ENCODE measurements around the gene GAD2.

GAD2 gene

DNA sequence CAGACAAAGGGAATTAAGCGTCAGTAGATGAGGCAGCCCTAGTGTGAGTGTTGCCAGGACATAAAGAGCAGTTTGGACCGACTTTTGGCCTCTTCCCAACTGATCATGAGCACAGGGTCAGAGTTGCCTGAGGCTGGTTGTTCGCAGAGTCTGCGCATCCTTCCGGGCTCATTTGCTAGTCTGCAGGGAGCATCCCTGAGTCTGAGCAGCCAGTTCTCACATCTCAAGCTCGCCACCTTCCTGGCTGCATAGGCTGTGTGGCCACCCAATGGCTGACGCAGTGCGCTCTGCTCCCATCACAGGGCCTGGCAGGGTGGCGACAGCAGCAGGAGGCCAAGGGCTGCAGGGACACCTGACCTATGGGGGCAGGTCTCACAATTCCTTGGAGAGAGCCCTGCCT lies 5.0 kb downstream of the GAD2 start:
- no peak overlapping the region for H3K27ac ChIP-seq (ENCODE audit: extremely low read depth, low read depth, low read length)
- no peak overlapping the region for H3K4me3 ChIP-seq (ENCODE audit: low read depth, low read length)
- POLR2A ChIA-PET = no interaction called here
- H3K36me3 ChIP-seq (ENCODE audit: control insufficient read depth in 2 of 2, insufficient read depth in 1 of 2, low read length in 2 of 2) = no peaks in the 10 kb centered on the region
- H3K9me3 ChIP-seq (ENCODE audit: control insufficient read depth, insufficient read depth, low read depth, low read length) = no peaks in the 10 kb centered on the region
- H3K4me1 ChIP-seq (ENCODE audit: control insufficient read depth, insufficient read depth, low read length) = peaks cover 4% of the 10 kb centered on the region; the same call in 1 of the 2 replicates
- TF ChIP-seq GLI4 (tag by site-specific recombination; IDR thresholded peaks at IDR 0.05) (no peak), ZNF521 (tag by site-specific recombination; IDR thresholded peaks at IDR 0.05) (no peak), ZNF292 (tag by site-specific recombination; IDR thresholded peaks at IDR 0.05; ENCODE audit: borderline replicate concordance, low read depth) (no peak), ZNF214 (tag by site-specific recombination; IDR thresholded peaks at IDR 0.05; ENCODE audit: borderline replicate concordance) (no peak), ZNF350 (tag by site-specific recombination; IDR thresholded peaks at IDR 0.05) (no peak), KLF7 (tag by site-specific recombination; IDR thresholded peaks at IDR 0.05; ENCODE audit: borderline replicate concordance) (no peak), ZNF658 (tag by site-specific recombination; IDR thresholded peaks at IDR 0.05) (no peak), ZNF629 (tag by site-specific recombination; IDR thresholded peaks at IDR 0.05) (no peak), ZBTB48 (tag by site-specific recombination; IDR thresholded peaks at IDR 0.05) (no peak), ZNF248 (tag by site-specific recombination; IDR thresholded peaks at IDR 0.05) (no peak), ZNF561 (tag by site-specific recombination; IDR thresholded peaks at IDR 0.05; ENCODE audit: borderline replicate concordance) (no peak), SCRT2 (tag by site-specific recombination; IDR thresholded peaks at IDR 0.05) (no peak), ZNF501 (tag by site-specific recombination; IDR thresholded peaks at IDR 0.05) (no peak), ZNF510 (tag by site-specific recombination; IDR thresholded peaks at IDR 0.05; ENCODE audit: insufficient replicate concordance) (no peak)
- TF ChIP-seq, protein P1, sequence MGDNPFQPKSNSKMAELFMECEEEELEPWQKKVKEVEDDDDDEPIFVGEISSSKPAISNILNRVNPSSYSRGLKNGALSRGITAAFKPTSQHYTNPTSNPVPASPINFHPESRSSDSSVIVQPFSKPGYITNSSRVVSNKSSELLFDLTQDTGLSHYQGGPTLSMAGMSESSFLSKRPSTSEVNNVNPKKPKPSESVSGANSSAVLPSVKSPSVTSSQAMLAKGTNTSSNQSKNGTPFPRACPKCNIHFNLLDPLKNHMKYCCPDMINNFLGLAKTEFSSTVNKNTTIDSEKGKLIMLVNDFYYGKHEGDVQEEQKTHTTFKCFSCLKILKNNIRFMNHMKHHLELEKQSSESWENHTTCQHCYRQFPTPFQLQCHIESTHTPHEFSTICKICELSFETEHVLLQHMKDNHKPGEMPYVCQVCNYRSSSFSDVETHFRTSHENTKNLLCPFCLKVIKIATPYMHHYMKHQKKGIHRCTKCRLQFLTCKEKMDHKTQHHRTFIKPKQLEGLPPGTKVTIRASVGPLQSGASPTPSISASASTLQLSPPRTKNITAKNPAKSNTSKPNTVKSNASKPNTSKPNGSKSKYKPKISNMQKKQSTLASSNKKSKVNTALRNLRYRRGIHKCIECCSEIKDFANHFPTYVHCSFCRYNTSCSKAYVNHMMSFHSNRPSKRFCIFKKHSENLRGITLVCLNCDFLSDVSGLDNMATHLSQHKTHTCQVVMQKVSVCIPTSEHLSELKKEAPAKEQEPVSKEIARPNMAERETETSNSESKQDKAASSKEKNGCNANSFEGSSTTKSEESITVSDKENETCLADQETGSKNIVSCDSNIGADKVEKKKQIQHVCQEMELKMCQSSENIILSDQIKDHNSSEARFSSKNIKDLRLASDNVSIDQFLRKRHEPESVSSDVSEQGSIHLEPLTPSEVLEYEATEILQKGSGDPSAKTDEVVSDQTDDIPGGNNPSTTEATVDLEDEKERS (tag by site-specific recombination; IDR thresholded peaks at IDR 0.05) = no peak
- CTCF ChIA-PET = no interaction called here

DNA sequence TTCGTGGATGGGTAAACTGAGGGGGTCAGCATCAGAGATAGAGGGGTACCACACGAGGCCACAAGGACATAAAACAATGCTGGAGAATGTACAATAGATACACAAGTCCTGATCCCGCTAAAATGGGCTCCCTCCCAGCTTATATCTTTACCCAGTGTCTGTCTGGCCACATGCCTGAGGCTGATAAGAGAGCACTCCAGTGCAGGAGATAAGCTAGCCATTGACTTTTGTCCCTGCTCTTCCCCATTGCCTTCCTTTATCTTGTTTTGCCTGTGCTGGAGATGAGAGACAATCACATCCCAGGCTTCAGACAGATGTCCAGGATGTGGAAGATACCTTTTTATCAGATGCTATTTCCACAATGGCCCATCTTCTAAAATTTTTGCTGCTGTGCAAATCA lies 6.0 kb downstream of the GAD2 start:
- no peaks in the 10 kb centered on the region for H3K9me3 ChIP-seq (ENCODE audit: control insufficient read depth, insufficient read depth, low read depth, low read length)
- POLR2A ChIA-PET = no interaction called here
- no peak overlapping the region for H3K27ac ChIP-seq (ENCODE audit: extremely low read depth, low read depth, low read length)
- no peak overlapping the region for H3K4me3 ChIP-seq (ENCODE audit: low read depth, low read length)
- H3K36me3 ChIP-seq (ENCODE audit: control insufficient read depth in 2 of 2, insufficient read depth in 1 of 2, low read length in 2 of 2) = no peaks in the 10 kb centered on the region
- no peaks in the 10 kb centered on the region for H3K4me1 ChIP-seq (ENCODE audit: control insufficient read depth, insufficient read depth, low read length)
- CTCF ChIA-PET = no interaction called here
- TF ChIP-seq, protein P2, sequence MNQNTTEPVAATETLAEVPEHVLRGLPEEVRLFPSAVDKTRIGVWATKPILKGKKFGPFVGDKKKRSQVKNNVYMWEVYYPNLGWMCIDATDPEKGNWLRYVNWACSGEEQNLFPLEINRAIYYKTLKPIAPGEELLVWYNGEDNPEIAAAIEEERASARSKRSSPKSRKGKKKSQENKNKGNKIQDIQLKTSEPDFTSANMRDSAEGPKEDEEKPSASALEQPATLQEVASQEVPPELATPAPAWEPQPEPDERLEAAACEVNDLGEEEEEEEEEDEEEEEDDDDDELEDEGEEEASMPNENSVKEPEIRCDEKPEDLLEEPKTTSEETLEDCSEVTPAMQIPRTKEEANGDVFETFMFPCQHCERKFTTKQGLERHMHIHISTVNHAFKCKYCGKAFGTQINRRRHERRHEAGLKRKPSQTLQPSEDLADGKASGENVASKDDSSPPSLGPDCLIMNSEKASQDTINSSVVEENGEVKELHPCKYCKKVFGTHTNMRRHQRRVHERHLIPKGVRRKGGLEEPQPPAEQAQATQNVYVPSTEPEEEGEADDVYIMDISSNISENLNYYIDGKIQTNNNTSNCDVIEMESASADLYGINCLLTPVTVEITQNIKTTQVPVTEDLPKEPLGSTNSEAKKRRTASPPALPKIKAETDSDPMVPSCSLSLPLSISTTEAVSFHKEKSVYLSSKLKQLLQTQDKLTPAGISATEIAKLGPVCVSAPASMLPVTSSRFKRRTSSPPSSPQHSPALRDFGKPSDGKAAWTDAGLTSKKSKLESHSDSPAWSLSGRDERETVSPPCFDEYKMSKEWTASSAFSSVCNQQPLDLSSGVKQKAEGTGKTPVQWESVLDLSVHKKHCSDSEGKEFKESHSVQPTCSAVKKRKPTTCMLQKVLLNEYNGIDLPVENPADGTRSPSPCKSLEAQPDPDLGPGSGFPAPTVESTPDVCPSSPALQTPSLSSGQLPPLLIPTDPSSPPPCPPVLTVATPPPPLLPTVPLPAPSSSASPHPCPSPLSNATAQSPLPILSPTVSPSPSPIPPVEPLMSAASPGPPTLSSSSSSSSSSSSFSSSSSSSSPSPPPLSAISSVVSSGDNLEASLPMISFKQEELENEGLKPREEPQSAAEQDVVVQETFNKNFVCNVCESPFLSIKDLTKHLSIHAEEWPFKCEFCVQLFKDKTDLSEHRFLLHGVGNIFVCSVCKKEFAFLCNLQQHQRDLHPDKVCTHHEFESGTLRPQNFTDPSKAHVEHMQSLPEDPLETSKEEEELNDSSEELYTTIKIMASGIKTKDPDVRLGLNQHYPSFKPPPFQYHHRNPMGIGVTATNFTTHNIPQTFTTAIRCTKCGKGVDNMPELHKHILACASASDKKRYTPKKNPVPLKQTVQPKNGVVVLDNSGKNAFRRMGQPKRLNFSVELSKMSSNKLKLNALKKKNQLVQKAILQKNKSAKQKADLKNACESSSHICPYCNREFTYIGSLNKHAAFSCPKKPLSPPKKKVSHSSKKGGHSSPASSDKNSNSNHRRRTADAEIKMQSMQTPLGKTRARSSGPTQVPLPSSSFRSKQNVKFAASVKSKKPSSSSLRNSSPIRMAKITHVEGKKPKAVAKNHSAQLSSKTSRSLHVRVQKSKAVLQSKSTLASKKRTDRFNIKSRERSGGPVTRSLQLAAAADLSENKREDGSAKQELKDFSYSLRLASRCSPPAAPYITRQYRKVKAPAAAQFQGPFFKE (tag by site-specific recombination; IDR thresholded peaks at IDR 0.05; ENCODE audit: borderline replicate concordance) = no peak
- TF ChIP-seq SP7 (tag by site-specific recombination; IDR thresholded peaks at IDR 0.05) = no peak
- TF ChIP-seq, protein P3, sequence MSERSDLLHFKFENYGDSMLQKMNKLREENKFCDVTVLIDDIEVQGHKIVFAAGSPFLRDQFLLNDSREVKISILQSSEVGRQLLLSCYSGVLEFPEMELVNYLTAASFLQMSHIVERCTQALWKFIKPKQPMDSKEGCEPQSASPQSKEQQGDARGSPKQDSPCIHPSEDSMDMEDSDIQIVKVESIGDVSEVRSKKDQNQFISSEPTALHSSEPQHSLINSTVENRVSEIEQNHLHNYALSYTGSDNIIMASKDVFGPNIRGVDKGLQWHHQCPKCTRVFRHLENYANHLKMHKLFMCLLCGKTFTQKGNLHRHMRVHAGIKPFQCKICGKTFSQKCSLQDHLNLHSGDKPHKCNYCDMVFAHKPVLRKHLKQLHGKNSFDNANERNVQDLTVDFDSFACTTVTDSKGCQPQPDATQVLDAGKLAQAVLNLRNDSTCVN (tag by site-specific recombination; optimal IDR thresholded peaks at IDR 0.05) = no peak
- no peak for TF ChIP-seq ZNF148 (tag by site-specific recombination; IDR thresholded peaks at IDR 0.05; ENCODE audit: borderline replicate concordance)
- TF ChIP-seq MEIS1 (CRISPR knock-in tag; IDR thresholded peaks at IDR 0.05; ENCODE audit: borderline replicate concordance) = no peak
- TF ChIP-seq GLI4 (tag by site-specific recombination; IDR thresholded peaks at IDR 0.05) = no peak

All from HEK293 (cell line).